Measurements from ENCODE around the gene LAIR1.

The LAIR1 gene

GRCh38 chr19:54317108-54317964, 47.4 kb downstream of the LAIR1 start:
- Mint-ChIP-seq H3K27me3 (ENCODE audit: low read depth) (peaks cover 18% of the 10 kb centered on the region), H3K36me3 (ENCODE audit: low read depth) (no peaks in the 10 kb centered on the region), H3K4me1 (no peaks in the 10 kb centered on the region), H3K27ac (no peak overlapping the region), H3K9me3 (peaks cover 19% of the 10 kb centered on the region), H3K4me3 (no peak overlapping the region)
- TF ChIP-seq CTCF (IDR thresholded peaks at IDR 0.05; ENCODE audit: unreplicated experiment in 3 of 3) = no peak

DNA sequence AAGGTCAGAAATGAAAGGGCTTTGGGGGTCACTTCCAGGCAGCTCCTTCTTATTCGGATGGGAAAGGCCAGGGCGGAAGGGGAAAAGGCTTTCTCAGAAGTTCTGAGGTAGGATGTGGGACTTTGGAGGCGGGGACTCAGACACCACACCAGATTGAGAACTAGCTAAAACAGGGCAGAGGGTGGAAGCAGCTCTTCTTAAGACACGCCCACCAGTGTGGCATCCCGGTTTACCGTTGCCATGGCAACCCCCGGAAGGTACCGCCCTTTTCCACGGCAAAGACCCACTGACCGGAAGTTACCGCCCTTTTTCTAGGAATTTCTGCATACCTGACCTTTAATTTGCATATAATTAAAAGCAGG, 48.0 kb downstream of the LAIR1 start:
- peaks cover 14% of the 10 kb centered on the region for H3K9me3 Mint-ChIP-seq
- no peaks in the 10 kb centered on the region for H3K4me1 Mint-ChIP-seq
- no peak for TF ChIP-seq CTCF (IDR thresholded peaks at IDR 0.05; ENCODE audit: unreplicated experiment in 3 of 3)
- peaks cover 18% of the 10 kb centered on the region for H3K27me3 Mint-ChIP-seq (ENCODE audit: low read depth)
- H3K27ac Mint-ChIP-seq = no peak overlapping the region
- no peaks in the 10 kb centered on the region for H3K36me3 Mint-ChIP-seq (ENCODE audit: low read depth)
- H3K4me3 Mint-ChIP-seq = no peak overlapping the region

- peaks cover 15% of the 10 kb centered on the region for H3K27me3 Mint-ChIP-seq (ENCODE audit: low read depth)
Observed at GRCh38 chr19:54315956-54316355, 48.8 kb downstream of the LAIR1 start.

GRCh38 chr19:54312436-54313377, 52.0 kb downstream of the LAIR1 start, which contains the start of gene LILRA5:
Gene LILRA5, minus strand, starts transcription at chr19:54313166. Its CDS starts 147 bp downstream, at chr19:54313019.
- Mint-ChIP-seq H3K4me3 (no peak within 1 kb of the TSS), H3K36me3 (ENCODE audit: low read depth) (no peaks in the 10 kb centered on the region), H3K27ac (no peak within 1 kb of the TSS), H3K9me3 (peaks cover 3% of the 10 kb centered on the region), H3K4me1 (no peaks in the 10 kb centered on the region), H3K27me3 (ENCODE audit: low read depth) (peaks cover 14% of the 10 kb centered on the region)
- no peak for TF ChIP-seq CTCF (IDR thresholded peaks at IDR 0.05; ENCODE audit: unreplicated experiment in 3 of 3)

More at GRCh38 chr19:54315956-54316355, 48.8 kb downstream of the LAIR1 start:
- H3K36me3 Mint-ChIP-seq (ENCODE audit: low read depth) = no peaks in the 10 kb centered on the region
- H3K9me3 Mint-ChIP-seq = peaks cover 9% of the 10 kb centered on the region
- no peak overlapping the region for H3K27ac Mint-ChIP-seq
- H3K4me1 Mint-ChIP-seq = no peaks in the 10 kb centered on the region
- H3K4me3 Mint-ChIP-seq = no peak overlapping the region
- no peak for TF ChIP-seq CTCF (IDR thresholded peaks at IDR 0.05; ENCODE audit: unreplicated experiment in 3 of 3)

- Mint-ChIP-seq H3K36me3 (ENCODE audit: low read depth) (no peaks in the 10 kb centered on the region), H3K27me3 (ENCODE audit: low read depth) (peaks cover 9% of the 10 kb centered on the region), H3K4me3 (no peak overlapping the region), H3K9me3 (no peaks in the 10 kb centered on the region), H3K4me1 (no peaks in the 10 kb centered on the region), H3K27ac (no peak overlapping the region)
- TF ChIP-seq CTCF (IDR thresholded peaks at IDR 0.05; ENCODE audit: unreplicated experiment in 3 of 3) = no peak
Observed at GRCh38 chr19:54312011-54312410, 52.7 kb downstream of the LAIR1 start.
